HCT116 (cell line): ENCODE results near the gene PRIM1. TPM values are rescaled to one million over a fixed set of nuclear protein-coding genes. Genes with fewer than 3 reads are reported as not detected.

ENCODE experiments used
- ATAC-seq: fragments of 200-7000 bp; cut with Tn5 transposase; 2 replicates; pipeline ENCODE4 v1.9.1; 2020; ENCODE audit warnings: mild to moderate bottlenecking, moderate library complexity
- BruUV-seq: library from RNA; stranded (reverse); fragments of 400-500 nt; replicated peaks from 2 replicates; lab custom pipeline; 2021; lab: Mats Ljungman, UMichigan
- CTCF ChIA-PET: fragments of 300-600 bp; sonication (Branson Sonifier 250); formaldehyde crosslinking; loops from one replicate; lab custom pipeline; 2021; ENCODE audit warnings: antibody characterized with exemption; lab: Charles Lee
- POLR2A ChIA-PET: fragments of 300-600, 350-600 bp; sonication (Branson Sonifier 250); formaldehyde crosslinking; loops from one replicate; lab custom pipeline; 2021; ENCODE audit warnings: antibody characterized with exemption; lab: Charles Lee
- RAD21 ChIA-PET, 2 experiments: fragments of 300-600 bp; sonication (Branson Sonifier 250); formaldehyde crosslinking; loops; one replicate each; lab custom pipeline; 2023; ENCODE audit warnings: low total read pairs in 2 of 2; ENCODE audit not compliant: uncharacterized antibody in 2 of 2, unreplicated experiment in 2 of 2, low non-redundant PET in 1 of 2; lab: Charles Lee
- DNase-seq: peaks from one replicate; pipeline ENCODE4 v3.0.0-alpha.2; 2010; ENCODE audit warnings: low read depth, low spot score
- H2AFZ ChIP-seq: fragments of 200-600 bp; shearing (Covaris generic), sonication (generic); 2 replicates; pipeline ENCODE4 v1.6.1; 2017; ENCODE audit warnings: low read depth, mixed run types, mixed read lengths, antibody characterized with exemption, low read length; ENCODE audit not compliant: poor library complexity, severe bottlenecking
- H3K27ac ChIP-seq: 2 replicates; pipeline ENCODE4 v1.5.1; 2012; ENCODE audit warnings: low read depth, low read length
- H3K27me3 ChIP-seq: fragments of 200-600 bp; sonication (generic); 2 replicates; pipeline ENCODE4 v1.6.1; 2016; ENCODE audit warnings: mixed run types, low read length, mixed read lengths; ENCODE audit not compliant: insufficient read depth
- H3K36me3 ChIP-seq, 2 experiments: fragments of 200-500 bp in 1 of 2; fragments of 200-600 bp in 1 of 2; sonication (Bioruptor generic) in 1 of 2; sonication (generic) in 1 of 2; 2 replicates each; pipeline versions ENCODE4 v1.5.1 to v1.6.1; 2014 to 2016; ENCODE audit warnings: low read length in 2 of 2, inconsistent platforms in 1 of 2, mixed read lengths in 1 of 2, mixed run types in 1 of 2; ENCODE audit not compliant: insufficient read depth in 2 of 2, control insufficient read depth in 1 of 2
- H3K4me1 ChIP-seq, 2 experiments: fragments of 200-600 bp in 1 of 2; sonication (generic) in 1 of 2; 2 replicates each; pipeline versions ENCODE4 v1.5.1 to v1.6.1; 2012 to 2017; ENCODE audit warnings: low read length in 2 of 2, inconsistent platforms in 1 of 2, mild to moderate bottlenecking in 1 of 2, mixed read lengths in 1 of 2, mixed run types in 1 of 2, moderate library complexity in 1 of 2; ENCODE audit not compliant: insufficient read depth in 2 of 2, control insufficient read depth in 1 of 2
- H3K4me2 ChIP-seq: fragments of 200-600 bp; sonication (generic); 2 replicates; pipeline ENCODE4 v1.6.1; 2017; ENCODE audit warnings: mixed run types, low read length, mixed read lengths
- H3K4me3 ChIP-seq, 2 experiments: fragments of 200-600 bp in 1 of 2; sonication (generic) in 1 of 2; replicated peaks in 1 of 2; 2 replicates each; pipeline ENCODE4 v1.5.1; 2011 to 2016; ENCODE audit warnings: low read length in 2 of 2, control low read depth in 1 of 2, low read depth in 1 of 2, mild to moderate bottlenecking in 1 of 2, mixed read lengths in 1 of 2, mixed run types in 1 of 2
- H3K79me2 ChIP-seq: fragments of 200-600 bp; sonication (generic); 2 replicates; pipeline ENCODE4 v1.6.1; 2017; ENCODE audit warnings: mild to moderate bottlenecking, mixed run types, low read length, moderate library complexity, mixed read lengths; ENCODE audit not compliant: insufficient read depth
- H3K9ac ChIP-seq: fragments of 200-600 bp; sonication (generic); 2 replicates; pipeline ENCODE4 v1.6.1; 2016; ENCODE audit warnings: low read length, mixed read lengths
- H3K9me2 ChIP-seq: fragments of 200-600 bp; sonication (generic), shearing (Covaris generic); 2 replicates; pipeline ENCODE4 v1.6.1; 2017; ENCODE audit warnings: mixed run types, mild to moderate bottlenecking, moderate library complexity; ENCODE audit not compliant: insufficient read depth
- H3K9me3 ChIP-seq, 2 experiments: fragments of 200-500 bp in 1 of 2; fragments of 200-600 bp in 1 of 2; sonication (Bioruptor generic) in 1 of 2; sonication (generic) in 1 of 2; 2 replicates each; pipeline ENCODE4 v1.6.1; 2014 to 2017; ENCODE audit warnings: low read length in 2 of 2, mixed read lengths in 2 of 2, inconsistent platforms in 1 of 2, low read depth in 1 of 2, mild to moderate bottlenecking in 1 of 2, mixed run types in 1 of 2, moderate library complexity in 1 of 2; ENCODE audit not compliant: control insufficient read depth in 1 of 2, insufficient read depth in 1 of 2
- H4K20me1 ChIP-seq: fragments of 200-600 bp; sonication (generic), shearing (Covaris generic); 2 replicates; pipeline ENCODE4 v1.6.1; 2017; ENCODE audit warnings: mixed run types, mild to moderate bottlenecking, moderate library complexity; ENCODE audit not compliant: insufficient read depth
- ATF3 ChIP-seq: IDR thresholded peaks from 2 replicates; pipeline ENCODE4 v1.6.1; 2012
- CBX3 ChIP-seq: IDR thresholded peaks from 2 replicates; pipeline ENCODE4 v1.6.1; 2012; ENCODE audit warnings: low read depth
- ELF1 ChIP-seq: IDR thresholded peaks from 2 replicates; pipeline ENCODE4 v1.6.1; 2012; ENCODE audit warnings: low read depth, borderline replicate concordance
- EZH2 ChIP-seq: fragments of 200-600 bp; sonication (generic); IDR thresholded peaks from 2 replicates; pipeline ENCODE4 v1.6.1; 2017; ENCODE audit warnings: antibody characterized with exemption, mixed run types
- JUND ChIP-seq: IDR thresholded peaks from 2 replicates; pipeline ENCODE4 v1.6.1; 2012
- MAX ChIP-seq: IDR thresholded peaks from 2 replicates; pipeline ENCODE4 v1.6.1; 2012
- RAD21 ChIP-seq: IDR thresholded peaks from 2 replicates; pipeline ENCODE4 v1.6.1; 2012; ENCODE audit warnings: low read depth, mild to moderate bottlenecking
- REST ChIP-seq: IDR thresholded peaks from 2 replicates; pipeline ENCODE4 v1.6.1; 2012; ENCODE audit warnings: low read depth
- SIN3A ChIP-seq: IDR thresholded peaks from 2 replicates; pipeline ENCODE4 v1.6.1; 2012; ENCODE audit warnings: low read depth
- SP1 ChIP-seq: IDR thresholded peaks from 2 replicates; pipeline ENCODE4 v1.6.1; 2012; ENCODE audit warnings: low read depth
- YY1 ChIP-seq: IDR thresholded peaks from 2 replicates; pipeline ENCODE4 v1.6.1; 2011; ENCODE audit warnings: low read length, low read depth, moderate library complexity, mild to moderate bottlenecking; ENCODE audit not compliant: insufficient replicate concordance; ENCODE audit errors: extremely low read depth
- ZFX ChIP-seq: fragments of 450-650 bp; IDR thresholded peaks from 2 replicates; pipeline ENCODE4 v1.6.1; 2017
- ZNF274 ChIP-seq: fragments of 200-500 bp; sonication (Bioruptor generic); IDR thresholded peaks from 2 replicates; pipeline ENCODE4 v1.6.1; 2014; ENCODE audit warnings: mild to moderate bottlenecking, low read depth, low read length, inconsistent platforms
- intact Hi-C: fragments of 100-400 bp; cut with micrococcal nuclease; formaldehyde crosslinking; loops from 2 replicates; pipeline ENCODE4 v1.10.0; 2022
- total RNA-seq: library from RNA; stranded (reverse); gene quantifications from one replicate; pipeline ENCODE4 v1.2.1, GENCODE V29; 2021; ENCODE audit not compliant: unreplicated experiment

Gene PRIM1
- total RNA-seq, 1 experiment from 2014 or later, result 53.3 TPM

- no peaks in the 10 kb centered on the region for H3K27me3 ChIP-seq
- DNase-seq (no peak), ATAC-seq (no peak)
- H3K4me2 ChIP-seq, result no peak overlapping the region
- H3K4me1 ChIP-seq, result peaks cover 9 to 13% of the 10 kb centered on the region in 2 experiments; a peak in 3 of 4 replicates
- ChIA-PET RAD21 (no interaction called here), CTCF (no interaction called here), POLR2A (no interaction called here)
- BruUV-seq, result no TSS peak
- intact Hi-C loops, result no loop called here
- no peaks in the 10 kb centered on the region for H3K9me2 ChIP-seq
- H3K79me2 ChIP-seq, result no peaks in the 10 kb centered on the region
- H3K9me3 ChIP-seq, result no peaks in the 10 kb centered on the region
- H3K4me3 ChIP-seq, result no peak overlapping the region
- TF ChIP-seq SP1 (no peak), SIN3A (no peak), REST (no peak), ZFX (no peak), EZH2 (no peak)
- H3K27ac ChIP-seq, result no peak overlapping the region
- no peak overlapping the region for H2AFZ ChIP-seq
- H3K36me3 ChIP-seq, result no peaks in the 10 kb centered on the region
- H3K9ac ChIP-seq, result no peak overlapping the region
- no peaks in the 10 kb centered on the region for H4K20me1 ChIP-seq
These were observed 58.0 kb downstream of the PRIM1 start for GRCh38 chr12:56694161-56694560.

GRCh38 chr12:56688846-56689109 is 63.3 kb downstream of the PRIM1 start:
- ChIA-PET RAD21 (no interaction called here), CTCF (interaction anchor here (1.2 to 1.9 kb wide), 3 partner anchors 10 to 53 kb away, joined by 3 to 16 read pairs (median 4); no protein-coding TSS in a partner anchor), POLR2A (interaction anchor here (0.6 to 2.1 kb wide), 18 partner anchors 9 to 423 kb away, joined by 3 to 31 read pairs (median 4); partner anchors contain the start of genes NACA, RBMS2 and STAT6)
- Histone ChIP-seq H3K36me3 (peaks cover 11 to 16% of the 10 kb centered on the region in 2 experiments), H3K27ac (peak overlapping the region; percentile 97), H3K4me2 (peak overlapping the region; percentile 96), H2AFZ (no peak overlapping the region), H3K79me2 (peaks cover 48% of the 10 kb centered on the region), H3K4me1 (peaks cover 6 to 49% of the 10 kb centered on the region in 2 experiments; a peak in 3 of 4 replicates), H3K4me3 (peak overlapping the region; percentile 55 to 99), H3K9me2 (no peaks in the 10 kb centered on the region), H4K20me1 (peaks cover 15% of the 10 kb centered on the region; the same call in 1 of the 2 replicates), H3K9me3 (no peaks in the 10 kb centered on the region), H3K9ac (peak overlapping the region; percentile 97), H3K27me3 (no peaks in the 10 kb centered on the region)
- TSS peak; percentile 98 for BruUV-seq
- DNase-seq (no peak), ATAC-seq (no peak; the same call in 1 of the 2 replicates)
- intact Hi-C loops, result loop anchor here (2.0 kb wide), 3 partner anchors 36 to 52 kb away; partner anchors contain the start of gene NACA
- TF ChIP-seq RAD21 (no peak), ATF3 (no peak), ELF1 (no peak), JUND (no peak), CBX3 (no peak), REST (no peak), EZH2 (no peak), SP1 (no peak), YY1 (no peak), MAX (no peak), SIN3A (no peak), ZNF274 (no peak)
